T-helper 17 cell (primary cell): ENCODE results near the gene UNC45A. TPM values are rescaled to one million over a fixed set of nuclear protein-coding genes. Genes with fewer than 3 reads are reported as not detected.

ENCODE experiments used
- ATAC-seq: fragments of 150-1000 bp; cut with Tn5 transposase; 2 replicates; pipeline ENCODE4 v1.10.0; 2021; ENCODE audit warnings: mild to moderate bottlenecking, moderate library complexity
- DNase-seq, 3 donors: peaks; one replicate each; pipeline versions ENCODE4 v3.0.0 to v3.0.0-alpha.2; 2020 to 2021
- H3K9me3 ChIP-seq: one replicate; pipeline ENCODE4 v1.7.0; 2013; ENCODE audit warnings: low read length, mild to moderate bottlenecking; ENCODE audit not compliant: control insufficient read depth, poor library complexity, severe bottlenecking
- H3K27ac Mint-ChIP-seq: one replicate; pipeline ENCODE4 v1.8.0; 2022; ENCODE audit warnings: mild to moderate bottlenecking, moderate library complexity, mixed read lengths
- H3K27me3 Mint-ChIP-seq: one replicate; pipeline ENCODE4 v1.8.0; 2022; ENCODE audit warnings: mixed read lengths
- H3K36me3 Mint-ChIP-seq: one replicate; pipeline ENCODE4 v1.8.0; 2022; ENCODE audit warnings: low read depth, mixed read lengths
- H3K4me1 Mint-ChIP-seq: one replicate; pipeline ENCODE4 v1.8.0; 2022; ENCODE audit warnings: mild to moderate bottlenecking, mixed read lengths
- H3K4me3 Mint-ChIP-seq: one replicate; pipeline ENCODE4 v1.8.0; 2022; ENCODE audit warnings: mild to moderate bottlenecking, moderate library complexity, mixed read lengths
- total RNA-seq, 4 donors: library from RNA in 2 of 4; stranded (reverse) in 2 of 4; gene quantifications; one replicate each; pipeline ENCODE4 v1.2.3 and lab custom pipeline; 2022 to 2026

The UNC45A gene
- total RNA-seq (10 to 100 TPM; 36.9 to 38.3 TPM), total RNA-seq (lab: John Stamatoyannopoulos, UW) (41.9 to 84.4 reads per million in 2 donors)

DNA sequence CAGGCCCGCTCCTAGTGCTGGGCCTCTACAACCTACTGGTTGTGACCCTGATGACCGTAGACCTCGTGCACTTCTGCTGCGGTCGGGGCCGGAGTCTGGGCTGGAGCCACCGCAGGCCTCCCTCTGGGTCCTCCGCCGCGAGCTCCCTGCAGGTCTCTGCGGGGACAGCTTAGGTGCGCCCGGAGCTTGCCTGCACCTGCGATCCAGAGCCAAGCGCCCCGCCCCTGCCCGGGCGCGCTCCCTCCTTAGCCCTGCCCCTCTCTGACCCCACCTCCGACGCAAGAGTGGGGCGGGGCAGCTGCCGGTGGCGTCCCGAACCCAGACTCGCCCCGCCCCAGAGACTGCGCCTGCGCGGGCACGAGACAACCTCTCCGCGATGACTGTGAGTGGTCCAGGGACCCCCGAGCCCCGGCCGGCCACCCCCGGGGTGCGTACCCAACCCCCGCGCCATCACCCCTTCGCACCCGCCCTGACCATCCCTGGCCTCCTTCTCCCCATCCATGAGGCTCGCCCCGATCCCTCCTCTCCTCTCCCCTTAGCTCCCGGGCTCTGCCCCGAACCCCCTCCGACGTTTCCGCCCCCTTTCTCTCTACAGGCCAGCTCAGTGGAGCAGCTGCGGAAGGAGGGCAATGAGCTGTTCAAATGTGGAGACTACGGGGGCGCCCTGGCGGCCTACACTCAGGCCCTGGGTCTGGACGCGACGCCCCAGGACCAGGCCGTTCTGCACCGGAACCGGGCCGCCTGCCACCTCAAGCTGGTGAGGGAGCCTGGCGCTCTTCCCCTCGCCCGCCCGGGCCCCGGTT lies at the start of gene UNC45A:
UNC45A (plus strand) TSS at position 337 of the 803 bp plus-strand sequence; CDS start at position 377, 40 bp downstream.
- H3K9me3 ChIP-seq = no peaks in the 10 kb centered on the region
- peak within 1 kb of the TSS; percentile 93 for H3K27ac Mint-ChIP-seq
- ATAC-seq = peak; percentile 82
- DNase-seq = peak; percentile 95 to 97 (median 95)
- H3K4me1 Mint-ChIP-seq = peaks cover 31% of the 10 kb centered on the region
- peak within 1 kb of the TSS; percentile 96 for H3K4me3 Mint-ChIP-seq
- H3K27me3 Mint-ChIP-seq = no peaks in the 10 kb centered on the region
- H3K36me3 Mint-ChIP-seq = no peaks in the 10 kb centered on the region

DNA sequence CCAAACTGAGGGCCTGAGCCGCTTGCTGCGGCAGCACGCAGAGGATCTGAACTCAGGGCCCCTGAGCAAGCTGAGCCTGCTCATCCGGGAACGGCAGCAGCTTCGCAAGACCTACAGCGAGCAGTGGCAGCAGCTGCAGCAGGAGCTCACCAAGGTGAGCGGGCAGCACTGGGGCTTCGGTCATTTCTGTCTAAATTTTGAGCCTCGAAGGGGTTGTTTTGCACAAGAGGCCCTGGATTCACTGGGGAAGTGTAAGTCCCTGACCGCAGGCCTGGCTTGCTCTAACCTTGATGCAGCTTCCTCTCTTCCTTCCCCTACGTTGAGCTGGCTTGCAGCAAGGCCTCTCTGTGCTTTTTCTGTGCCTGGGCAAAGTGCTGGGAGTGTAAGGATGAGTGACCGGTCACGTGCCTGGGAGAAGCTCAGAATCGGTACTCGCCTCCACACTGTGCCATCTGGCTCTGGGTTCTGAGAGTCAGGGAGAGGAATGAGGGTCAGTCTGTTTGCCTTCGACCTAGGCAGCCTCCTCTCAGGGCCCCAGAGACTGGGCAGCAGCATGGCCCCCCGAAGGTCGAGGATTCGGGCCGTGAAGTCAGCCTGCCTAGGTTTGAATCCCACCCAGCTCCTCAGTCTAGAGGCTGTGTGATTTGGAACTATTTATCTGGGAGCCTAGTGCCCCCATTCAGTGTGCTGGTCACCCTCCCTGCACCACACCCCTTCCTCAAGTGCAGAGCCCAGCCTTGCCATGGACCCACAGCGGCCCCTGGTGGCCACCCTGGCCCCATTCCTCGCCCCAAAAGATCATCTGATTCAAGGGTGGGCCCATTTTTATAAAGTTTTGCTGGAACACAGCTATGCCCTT lies 49.4 kb upstream of the UNC45A start:
- DNase-seq = peak; percentile 57 to 75 (median 71)
- peak; percentile 55 for ATAC-seq
- H3K36me3 Mint-ChIP-seq = no peaks in the 10 kb centered on the region
- H3K4me3 Mint-ChIP-seq = peak overlapping the region; percentile 81
- H3K9me3 ChIP-seq = no peaks in the 10 kb centered on the region
- peaks cover 5% of the 10 kb centered on the region for H3K27me3 Mint-ChIP-seq
- peaks cover 9% of the 10 kb centered on the region for H3K4me1 Mint-ChIP-seq
- H3K27ac Mint-ChIP-seq = peak overlapping the region; percentile 39

DNA sequence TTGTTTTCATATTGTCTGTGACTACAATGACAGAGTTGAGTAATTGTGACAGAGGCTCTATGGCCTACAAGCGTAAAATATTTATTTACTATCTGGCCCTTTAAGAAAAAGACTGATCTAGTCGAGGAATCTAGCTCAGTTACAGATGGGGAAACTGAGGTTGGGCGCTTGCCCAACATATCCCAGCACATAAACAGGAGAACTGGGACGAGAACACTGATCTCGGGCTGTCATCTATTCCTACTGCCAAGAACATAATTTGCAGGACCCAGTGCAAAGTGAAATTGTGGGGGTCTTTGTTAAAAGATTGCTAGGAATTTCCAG lies 48.8 kb upstream of the UNC45A start:
- peak overlapping the region; percentile 43 for H3K4me3 Mint-ChIP-seq
- peaks cover 5% of the 10 kb centered on the region for H3K27me3 Mint-ChIP-seq
- DNase-seq = no peak
- no peak for ATAC-seq
- H3K9me3 ChIP-seq = no peaks in the 10 kb centered on the region
- peaks cover 9% of the 10 kb centered on the region for H3K4me1 Mint-ChIP-seq
- H3K27ac Mint-ChIP-seq = no peak overlapping the region
- H3K36me3 Mint-ChIP-seq = no peaks in the 10 kb centered on the region

- DNase-seq (no peak), ATAC-seq (no peak)
- Mint-ChIP-seq H3K4me3 (no peak overlapping the region), H3K27ac (no peak overlapping the region), H3K4me1 (peaks cover 9% of the 10 kb centered on the region), H3K27me3 (peaks cover 5% of the 10 kb centered on the region), H3K36me3 (no peaks in the 10 kb centered on the region)
- no peaks in the 10 kb centered on the region for H3K9me3 ChIP-seq
These were observed 48.0 kb upstream of the UNC45A start for GRCh38 chr15:90887037-90887481.

GRCh38 chr15:90889313-90889730 lies 45.8 kb upstream of the UNC45A start:
- Mint-ChIP-seq H3K27me3 (peaks cover 5% of the 10 kb centered on the region), H3K27ac (no peak overlapping the region), H3K36me3 (no peaks in the 10 kb centered on the region), H3K4me3 (no peak overlapping the region), H3K4me1 (peaks cover 9% of the 10 kb centered on the region)
- H3K9me3 ChIP-seq = no peaks in the 10 kb centered on the region
- ATAC-seq (no peak), DNase-seq (no peak)

DNA sequence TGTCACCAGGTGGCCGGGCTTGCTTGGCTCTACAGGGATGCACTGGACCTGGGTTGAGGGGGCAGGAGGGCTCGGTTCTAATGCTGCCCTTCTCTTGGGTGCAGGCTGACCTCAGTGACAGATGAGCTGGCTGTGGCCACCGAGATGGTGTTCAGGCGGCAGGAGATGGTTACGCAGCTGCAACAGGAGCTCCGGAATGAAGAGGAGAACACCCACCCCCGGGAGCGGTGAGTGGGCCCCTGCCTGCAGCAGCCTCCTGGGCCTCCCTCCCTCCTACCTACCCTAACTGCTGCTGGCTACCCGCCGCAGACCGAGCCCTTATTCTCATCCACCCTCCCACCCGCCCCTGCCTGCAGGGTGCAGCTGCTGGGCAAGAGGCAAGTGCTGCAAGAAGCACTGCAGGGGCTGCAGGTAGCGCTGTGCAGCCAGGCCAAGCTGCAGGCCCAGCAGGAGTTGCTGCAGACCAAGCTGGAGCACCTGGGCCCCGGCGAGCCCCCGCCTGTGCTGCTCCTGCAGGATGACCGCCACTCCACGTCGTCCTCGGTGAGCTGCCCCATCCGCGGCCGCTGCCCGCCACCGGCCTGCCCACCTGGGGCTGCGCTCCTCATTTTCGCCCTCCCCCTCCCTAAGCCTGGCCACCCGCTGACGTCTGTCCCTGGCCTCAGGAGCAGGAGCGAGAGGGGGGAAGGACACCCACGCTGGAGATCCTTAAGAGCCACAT lies 45.2 kb upstream of the UNC45A start:
- Mint-ChIP-seq H3K36me3 (no peaks in the 10 kb centered on the region), H3K4me3 (no peak overlapping the region), H3K27ac (no peak overlapping the region), H3K27me3 (peaks cover 5% of the 10 kb centered on the region), H3K4me1 (peaks cover 7% of the 10 kb centered on the region)
- ATAC-seq (no peak), DNase-seq (no peak)
- H3K9me3 ChIP-seq = no peaks in the 10 kb centered on the region

DNA sequence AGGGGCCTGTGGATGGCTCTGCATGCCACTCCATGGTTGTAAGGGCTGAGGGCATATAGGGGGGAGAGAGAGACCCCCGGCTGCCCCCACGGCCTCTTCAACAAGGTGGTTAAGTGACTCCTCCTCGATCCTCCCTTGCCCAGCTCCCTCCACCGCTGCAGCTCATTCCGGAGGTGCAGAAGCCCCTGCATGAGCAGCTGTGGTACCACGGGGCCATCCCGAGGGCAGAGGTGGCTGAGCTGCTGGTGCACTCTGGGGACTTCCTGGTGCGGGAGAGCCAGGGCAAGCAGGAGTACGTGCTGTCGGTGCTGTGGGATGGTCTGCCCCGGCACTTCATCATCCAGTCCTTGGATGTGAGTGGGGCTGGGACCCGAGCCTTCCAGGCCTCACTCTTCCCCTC lies 44.2 kb upstream of the UNC45A start:
- no peak overlapping the region for H3K4me3 Mint-ChIP-seq

GRCh38 chr15:90891346-90891949 lies 43.6 kb upstream of the UNC45A start:
- no peak overlapping the region for H3K4me3 Mint-ChIP-seq
- H3K27me3 Mint-ChIP-seq = peaks cover 5% of the 10 kb centered on the region
- ATAC-seq (no peak), DNase-seq (no peak)
- H3K9me3 ChIP-seq = no peaks in the 10 kb centered on the region
- H3K36me3 Mint-ChIP-seq = no peaks in the 10 kb centered on the region
- H3K4me1 Mint-ChIP-seq = peaks cover 5% of the 10 kb centered on the region
- H3K27ac Mint-ChIP-seq = no peak overlapping the region

More for the DNA sequence above, 44.2 kb upstream of the UNC45A start:
- no peaks in the 10 kb centered on the region for H3K36me3 Mint-ChIP-seq
- ATAC-seq (no peak), DNase-seq (no peak)
- H3K27me3 Mint-ChIP-seq = peaks cover 5% of the 10 kb centered on the region
- no peak overlapping the region for H3K27ac Mint-ChIP-seq
- H3K9me3 ChIP-seq = no peaks in the 10 kb centered on the region
- peaks cover 8% of the 10 kb centered on the region for H3K4me1 Mint-ChIP-seq

DNA sequence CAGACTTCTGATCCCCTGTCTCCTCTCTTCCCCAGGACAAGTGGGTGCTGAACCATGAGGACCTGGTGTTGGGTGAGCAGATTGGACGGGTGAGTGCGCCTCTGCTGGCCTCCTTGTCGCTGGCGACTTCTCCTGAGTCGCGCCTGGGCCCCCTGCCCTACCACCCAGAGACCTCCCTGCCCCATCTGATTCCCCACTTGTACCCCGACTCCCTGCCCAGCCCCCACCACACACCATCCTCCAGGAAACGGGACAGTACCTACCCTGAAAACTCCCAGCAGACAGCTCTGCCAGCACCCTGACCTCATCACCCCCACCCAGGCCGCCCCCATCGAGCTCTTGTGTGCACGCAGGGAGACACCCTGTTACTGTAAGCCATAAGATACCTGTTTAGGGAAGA lies 43.1 kb upstream of the UNC45A start:
- H3K9me3 ChIP-seq = no peaks in the 10 kb centered on the region
- H3K4me3 Mint-ChIP-seq = no peak overlapping the region
- H3K4me1 Mint-ChIP-seq = peaks cover 5% of the 10 kb centered on the region
- H3K36me3 Mint-ChIP-seq = no peaks in the 10 kb centered on the region
- H3K27me3 Mint-ChIP-seq = peaks cover 5% of the 10 kb centered on the region
- no peak for DNase-seq
- no peak overlapping the region for H3K27ac Mint-ChIP-seq
- ATAC-seq = no peak

DNA sequence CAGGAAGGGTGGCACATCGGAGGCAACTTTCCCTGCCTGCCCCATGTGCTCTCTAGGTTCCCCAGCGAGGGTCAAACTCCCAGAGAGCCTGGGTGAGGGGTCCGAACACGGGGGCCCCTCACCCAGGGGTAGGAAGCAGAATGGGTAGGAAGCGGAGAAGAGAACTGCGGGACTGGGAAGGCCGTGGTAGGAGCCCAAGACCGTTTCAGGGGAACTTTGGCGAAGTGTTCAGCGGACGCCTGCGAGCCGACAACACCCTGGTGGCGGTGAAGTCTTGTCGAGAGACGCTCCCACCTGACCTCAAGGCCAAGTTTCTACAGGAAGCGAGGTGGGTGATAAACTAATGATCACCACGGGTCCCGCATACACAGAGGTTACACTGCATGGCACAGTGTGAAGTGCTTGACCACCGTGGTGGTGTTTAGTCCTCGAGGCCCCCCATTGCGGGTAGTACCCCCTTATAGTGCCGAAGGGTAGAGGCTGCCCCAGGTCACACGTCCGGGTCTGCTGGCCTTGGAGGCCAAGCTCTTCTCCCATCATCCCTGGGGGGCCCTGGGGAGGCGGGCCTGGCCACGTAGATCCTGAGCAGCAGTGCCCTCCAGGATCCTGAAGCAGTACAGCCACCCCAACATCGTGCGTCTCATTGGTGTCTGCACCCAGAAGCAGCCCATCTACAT lies 42.4 kb upstream of the UNC45A start:
- no peaks in the 10 kb centered on the region for H3K9me3 ChIP-seq
- ATAC-seq (no peak), DNase-seq (no peak)
- H3K4me3 Mint-ChIP-seq = no peak overlapping the region
- no peak overlapping the region for H3K27ac Mint-ChIP-seq
- peaks cover 1% of the 10 kb centered on the region for H3K27me3 Mint-ChIP-seq
- H3K4me1 Mint-ChIP-seq = peaks cover 5% of the 10 kb centered on the region
- H3K36me3 Mint-ChIP-seq = no peaks in the 10 kb centered on the region

DNA sequence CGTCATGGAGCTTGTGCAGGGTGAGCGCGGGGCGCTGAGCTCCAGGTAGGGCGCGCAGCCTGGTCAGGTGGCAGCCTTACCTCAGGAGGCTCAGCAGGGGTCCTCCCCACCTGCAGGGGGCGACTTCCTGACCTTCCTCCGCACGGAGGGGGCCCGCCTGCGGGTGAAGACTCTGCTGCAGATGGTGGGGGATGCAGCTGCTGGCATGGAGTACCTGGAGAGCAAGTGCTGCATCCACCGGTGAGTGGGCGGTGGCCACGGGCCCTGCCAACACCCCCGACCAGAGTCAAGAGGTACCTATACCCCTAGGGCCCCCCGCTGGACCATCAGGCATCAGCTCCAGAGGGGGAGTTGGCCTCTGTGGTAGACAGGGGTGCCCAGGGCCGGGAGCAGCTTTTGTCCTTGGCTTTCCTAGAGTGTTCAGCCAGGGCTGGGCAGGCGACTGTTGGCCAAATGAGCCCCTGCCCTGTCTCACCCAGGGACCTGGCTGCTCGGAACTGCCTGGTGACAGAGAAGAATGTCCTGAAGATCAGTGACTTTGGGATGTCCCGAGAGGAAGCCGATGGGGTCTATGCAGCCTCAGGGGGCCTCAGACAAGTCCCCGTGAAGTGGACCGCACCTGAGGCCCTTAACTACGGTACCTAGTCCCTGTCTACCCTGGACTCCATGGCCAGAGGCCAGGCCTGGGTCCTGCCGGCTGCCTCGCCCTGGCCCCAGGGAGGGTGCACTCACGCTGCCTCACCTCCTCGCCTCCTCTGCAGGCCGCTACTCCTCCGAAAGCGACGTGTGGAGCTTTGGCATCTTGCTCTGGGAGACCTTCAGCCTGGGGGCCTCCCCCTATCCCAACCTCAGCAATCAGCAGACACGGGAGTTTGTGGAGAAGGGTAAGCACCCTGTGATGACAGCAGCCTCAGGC lies 41.7 kb upstream of the UNC45A start:
- H3K4me1 Mint-ChIP-seq = peaks cover 3% of the 10 kb centered on the region
- H3K27me3 Mint-ChIP-seq = no peaks in the 10 kb centered on the region
- no peak overlapping the region for H3K27ac Mint-ChIP-seq
- DNase-seq (no peak), ATAC-seq (no peak)
- H3K4me3 Mint-ChIP-seq = no peak overlapping the region
- no peaks in the 10 kb centered on the region for H3K36me3 Mint-ChIP-seq
- H3K9me3 ChIP-seq = no peaks in the 10 kb centered on the region
